T-cell (primary cell): ENCODE data around the gene TBXT. TPM values are rescaled to one million over a fixed set of nuclear protein-coding genes. Genes with fewer than 3 reads are reported as not detected.

ENCODE experiments used
- ATAC-seq, 4 experiments: fragments of 200-7000 bp in 3 of 4; fragments of 150-1000 bp in 1 of 4; cut with Tn5 transposase; replicated peaks in 1 of 4; 1 replicate in 3 of 4; 2 replicates in 1 of 4; pipeline ENCODE4 v1.10.0; 2021; ENCODE audit warnings: moderate library complexity in 3 of 4, mild to moderate bottlenecking in 2 of 4, moderate number of reproducible peaks in 1 of 4
- CTCF ChIA-PET, 2 donors: fragments of 300-600 bp; sonication (Branson Sonifier 250); formaldehyde crosslinking; loops; one replicate each; lab custom pipeline; 2022; ENCODE audit warnings: antibody characterized with exemption in 2 of 2; lab: Charles Lee
- POLR2A ChIA-PET, 2 donors: fragments of 300-600 bp; sonication (Branson Sonifier 250); formaldehyde crosslinking; loops; one replicate each; lab custom pipeline; 2022; ENCODE audit warnings: antibody characterized with exemption in 2 of 2; lab: Charles Lee
- DNase-seq, 35 experiments: peaks; one replicate each; pipeline versions ENCODE4 v3.0.0 to v3.0.0-alpha.2; 2013 to 2023
- H3K27ac ChIP-seq: one replicate; pipeline ENCODE4 v1.5.1; 2013; ENCODE audit warnings: low read length
- H3K27me3 ChIP-seq, 2 experiments: replicated peaks in 1 of 2; 1 replicate in 1 of 2; 2 replicates in 1 of 2; pipeline versions ENCODE4 v1.6.1 to v1.7.0; 2013; ENCODE audit warnings: low read length in 1 of 2, mixed read lengths in 1 of 2; ENCODE audit not compliant: control insufficient read depth in 2 of 2, insufficient read depth in 2 of 2; ENCODE audit errors: extremely low read depth in 1 of 2
- H3K36me3 ChIP-seq, 2 donors: 1 replicate in 1 of 2; 2 replicates in 1 of 2; pipeline versions ENCODE4 v1.6.1 to v1.7.0; 2013; ENCODE audit warnings: low read length in 1 of 2; ENCODE audit not compliant: control insufficient read depth in 2 of 2, insufficient read depth in 1 of 2; ENCODE audit errors: extremely low read depth in 1 of 2
- H3K4me1 ChIP-seq, 2 experiments: 1 replicate in 1 of 2; 2 replicates in 1 of 2; pipeline versions ENCODE4 v1.6.1 to v1.7.0; 2013; ENCODE audit warnings: low read length in 2 of 2, mixed read lengths in 1 of 2; ENCODE audit not compliant: insufficient read depth in 2 of 2, control insufficient read depth in 1 of 2; ENCODE audit errors: extremely low read depth in 1 of 2
- H3K4me3 ChIP-seq, 2 donors: 1 replicate in 1 of 2; 2 replicates in 1 of 2; pipeline versions ENCODE4 v1.5.1 to v1.7.0; 2013; ENCODE audit warnings: mild to moderate bottlenecking in 2 of 2, low read length in 1 of 2, moderate library complexity in 1 of 2; ENCODE audit not compliant: control insufficient read depth in 1 of 2; ENCODE audit errors: extremely low read depth in 1 of 2
- H3K9me3 ChIP-seq: 2 replicates; pipeline ENCODE4 v1.7.0; 2013
- H3K27ac Mint-ChIP-seq, 2 donors: one replicate each; pipeline ENCODE4 v1.8.0; 2020 to 2021; ENCODE audit warnings: mild to moderate bottlenecking in 2 of 2, mixed read lengths in 2 of 2
- H3K27me3 Mint-ChIP-seq, 2 donors: one replicate each; pipeline ENCODE4 v1.8.0; 2021 to 2022; ENCODE audit warnings: mixed read lengths in 2 of 2
- H3K36me3 Mint-ChIP-seq: one replicate; pipeline ENCODE4 v1.8.0; 2021; ENCODE audit warnings: mixed read lengths
- H3K4me1 Mint-ChIP-seq, 3 donors: one replicate each; pipeline ENCODE4 v1.8.0; 2020 to 2022; ENCODE audit warnings: mixed read lengths in 3 of 3, mild to moderate bottlenecking in 1 of 3
- H3K4me3 Mint-ChIP-seq, 3 donors: one replicate each; pipeline ENCODE4 v1.8.0; 2020 to 2022; ENCODE audit warnings: mild to moderate bottlenecking in 3 of 3, mixed read lengths in 3 of 3, moderate library complexity in 3 of 3
- H3K9me3 Mint-ChIP-seq, 3 donors: one replicate each; pipeline ENCODE4 v1.8.0; 2020 to 2022; ENCODE audit warnings: mixed read lengths in 3 of 3
- WGBS: methylation state at CpG from one replicate; pipeline ENCODE4 v1.1.5; 2013; ENCODE audit warnings: missing lambda C conversion rate; ENCODE audit not compliant: insufficient coverage; 5-methylcytosine and 5-hydroxymethylcytosine counted together
- total RNA-seq, 35 experiments: library from RNA in 6 of 35; stranded (reverse) in 6 of 35; fragments of 120-200 nt in 1 of 35; gene quantifications; one replicate each; pipeline versions ENCODE4 v1.2.1 to v1.2.4 and lab custom pipeline; 2013 to 2026

TBXT gene
- total RNA-seq, 5 donors from 2014 or later (not counting 1 experiment from before 2014, with no cell fraction given): not detected

- CTCF ChIA-PET: no interaction called here
- Histone ChIP-seq H3K36me3 (no peaks in the 10 kb centered on the region), H3K9me3 (no peaks in the 10 kb centered on the region), H3K27me3 (peaks cover 0 to 31% of the 10 kb centered on the region in 2 experiments), H3K4me3 (no peak overlapping the region), H3K4me1 (no peaks in the 10 kb centered on the region), H3K27ac (no peak overlapping the region)
- no CpG with 5 or more reads among the region's 7 CpGs for WGBS
- DNase-seq (no peak), ATAC-seq (no peak)
- Mint-ChIP-seq H3K27ac (no peak overlapping the region), H3K4me1 (no peaks in the 10 kb centered on the region), H3K27me3 (peaks cover 4 to 37% of the 10 kb centered on the region in 2 donors), H3K36me3 (no peaks in the 10 kb centered on the region), H3K4me3 (no peak overlapping the region), H3K9me3 (peaks cover 2 to 4% (median 3%) of the 10 kb centered on the region in 3 donors)
- POLR2A ChIA-PET: no interaction called here
Observed at GRCh38 chr6:166156942-166157341, 10.7 kb downstream of the TBXT start.

- no peak for DNase-seq
- Mint-ChIP-seq H3K4me3 (no peak overlapping the region), H3K27me3 (peaks cover 0 to 26% of the 10 kb centered on the region in 2 donors), H3K9me3 (peaks cover 5 to 20% (median 6%) of the 10 kb centered on the region in 3 donors), H3K36me3 (peaks cover 3% of the 10 kb centered on the region), H3K4me1 (no peaks in the 10 kb centered on the region), H3K27ac (no peak overlapping the region)
- ChIA-PET CTCF (no interaction called here), POLR2A (no interaction called here)
- no peak for ATAC-seq
- peaks cover 0 to 36% of the 10 kb centered on the region in 2 experiments for H3K27me3 ChIP-seq
- no peak overlapping the region for H3K4me3 ChIP-seq
- H3K9me3 ChIP-seq: no peaks in the 10 kb centered on the region
- H3K4me1 ChIP-seq: no peaks in the 10 kb centered on the region
- WGBS: 71% methylated on average over 3 of the region's 5 CpGs
- no peak overlapping the region for H3K27ac ChIP-seq
- H3K36me3 ChIP-seq: no peaks in the 10 kb centered on the region
Observed at GRCh38 chr6:166153966-166154365, 13.7 kb downstream of the TBXT start.

- Mint-ChIP-seq H3K36me3 (peaks cover 3% of the 10 kb centered on the region), H3K4me3 (no peak overlapping the region), H3K4me1 (no peaks in the 10 kb centered on the region), H3K27me3 (peaks cover 0 to 29% of the 10 kb centered on the region in 2 donors), H3K9me3 (peaks cover 5 to 20% (median 6%) of the 10 kb centered on the region in 3 donors), H3K27ac (no peak overlapping the region)
- H3K27me3 ChIP-seq: peaks cover 0 to 32% of the 10 kb centered on the region in 2 experiments
- WGBS: no CpG with 5 or more reads among the region's 3 CpGs
- H3K4me1 ChIP-seq: no peaks in the 10 kb centered on the region
- ATAC-seq (no peak), DNase-seq (no peak)
- no peaks in the 10 kb centered on the region for H3K9me3 ChIP-seq
- no peak overlapping the region for H3K4me3 ChIP-seq
- H3K36me3 ChIP-seq: no peaks in the 10 kb centered on the region
- ChIA-PET CTCF (no interaction called here), POLR2A (no interaction called here)
- no peak overlapping the region for H3K27ac ChIP-seq
Observed at GRCh38 chr6:166152660-166153059, 15.0 kb downstream of the TBXT start.

DNA sequence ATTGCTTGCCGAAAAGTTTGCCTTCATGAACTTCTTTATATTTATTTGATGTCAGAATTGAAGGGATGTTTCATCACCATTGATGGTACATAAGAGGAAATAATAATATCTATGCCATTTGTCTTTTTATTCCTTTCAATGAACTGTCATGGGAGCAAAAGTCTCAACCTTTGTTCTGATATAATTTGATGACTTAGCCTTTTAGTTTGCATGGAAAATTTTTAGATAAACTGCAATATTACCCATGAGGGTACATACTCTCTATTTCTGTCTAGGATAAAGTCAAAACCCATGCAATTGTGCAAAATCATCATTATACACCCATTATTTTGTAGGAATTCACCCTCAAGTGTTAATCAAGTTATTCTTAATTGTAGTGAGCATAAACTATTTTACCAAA, 15.9 kb downstream of the TBXT start:
- no peak overlapping the region for H3K4me3 ChIP-seq
- Mint-ChIP-seq H3K9me3 (peaks cover 5 to 20% (median 6%) of the 10 kb centered on the region in 3 donors), H3K4me1 (no peaks in the 10 kb centered on the region), H3K27ac (no peak overlapping the region), H3K36me3 (peaks cover 3% of the 10 kb centered on the region), H3K4me3 (no peak overlapping the region), H3K27me3 (peaks cover 0 to 26% of the 10 kb centered on the region in 2 donors)
- no peak for DNase-seq
- no CpG with 5 or more reads among the region's 1 CpG for WGBS
- no peaks in the 10 kb centered on the region for H3K36me3 ChIP-seq
- no peaks in the 10 kb centered on the region for H3K4me1 ChIP-seq
- ATAC-seq: no peak
- ChIA-PET CTCF (no interaction called here), POLR2A (no interaction called here)
- H3K27ac ChIP-seq: no peak overlapping the region
- no peaks in the 10 kb centered on the region for H3K9me3 ChIP-seq
- peaks cover 0 to 32% of the 10 kb centered on the region in 2 experiments for H3K27me3 ChIP-seq

DNA sequence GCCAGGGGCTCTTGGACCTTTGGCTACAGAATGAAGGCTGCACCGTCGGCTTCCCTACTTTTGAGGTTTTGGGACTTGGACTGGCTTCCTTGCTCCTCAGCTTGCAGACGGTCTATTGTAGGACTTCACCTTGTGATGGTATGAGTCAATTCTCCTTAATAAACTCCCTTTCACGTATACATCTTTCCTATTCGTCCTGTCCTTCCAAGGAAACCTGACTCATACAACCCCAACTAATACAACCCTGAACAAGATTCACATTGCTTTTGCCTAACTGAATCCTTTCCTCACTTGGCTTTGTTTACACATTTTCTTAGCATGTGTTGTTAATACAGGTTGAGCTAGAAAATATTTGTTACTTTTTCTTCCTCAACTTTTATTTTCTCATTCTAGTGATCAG, 21.9 kb downstream of the TBXT start:
- H3K4me1 ChIP-seq: no peaks in the 10 kb centered on the region
- no peak for DNase-seq
- no peak for ATAC-seq
- H3K9me3 ChIP-seq: no peaks in the 10 kb centered on the region
- no CpG with 5 or more reads among the region's 5 CpGs for WGBS
- no peak overlapping the region for H3K27ac ChIP-seq
- H3K36me3 ChIP-seq: no peaks in the 10 kb centered on the region
- POLR2A ChIA-PET: no interaction called here
- H3K36me3 Mint-ChIP-seq: no peaks in the 10 kb centered on the region
- H3K4me1 Mint-ChIP-seq: no peaks in the 10 kb centered on the region
- H3K27me3 ChIP-seq: peaks cover 0 to 21% of the 10 kb centered on the region in 2 experiments
- H3K27ac Mint-ChIP-seq: no peak overlapping the region
- H3K9me3 Mint-ChIP-seq: peaks cover 0 to 8% (median 0%) of the 10 kb centered on the region in 3 donors
- CTCF ChIA-PET: no interaction called here
- no peak overlapping the region for H3K4me3 Mint-ChIP-seq
- no peak overlapping the region for H3K4me3 ChIP-seq
- peaks cover 23 to 25% of the 10 kb centered on the region in 2 donors for H3K27me3 Mint-ChIP-seq

DNA sequence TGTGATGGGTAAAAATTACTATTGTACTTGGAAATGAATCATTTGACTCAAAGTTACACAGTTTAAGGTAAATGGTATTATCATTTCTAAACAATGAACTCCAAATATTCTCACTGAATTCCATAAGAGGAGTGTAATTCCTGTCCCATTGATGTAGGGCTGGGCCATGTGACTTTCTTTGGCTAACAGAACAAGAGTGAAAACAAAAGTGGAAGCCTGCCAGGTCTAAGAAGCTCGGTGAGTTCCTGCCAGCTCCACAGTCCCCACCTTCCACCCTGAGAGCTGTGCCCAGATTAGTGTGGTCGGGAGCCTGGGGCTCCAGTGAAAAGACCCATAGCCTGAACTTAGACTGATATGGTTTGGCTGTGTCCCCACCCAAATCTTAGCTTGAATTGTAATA, 24.6 kb downstream of the TBXT start:
- POLR2A ChIA-PET: no interaction called here
- Mint-ChIP-seq H3K9me3 (no peaks in the 10 kb centered on the region), H3K27me3 (peaks cover 16 to 33% of the 10 kb centered on the region in 2 donors), H3K27ac (no peak overlapping the region), H3K4me3 (no peak overlapping the region), H3K4me1 (no peaks in the 10 kb centered on the region), H3K36me3 (no peaks in the 10 kb centered on the region)
- Histone ChIP-seq H3K27ac (no peak overlapping the region), H3K4me3 (no peak overlapping the region), H3K27me3 (peaks cover 0 to 10% of the 10 kb centered on the region in 2 experiments), H3K9me3 (no peaks in the 10 kb centered on the region), H3K36me3 (no peaks in the 10 kb centered on the region), H3K4me1 (no peaks in the 10 kb centered on the region)
- CTCF ChIA-PET: interaction anchor here in 1 of 2 donors (0.5 kb wide), 1 partner anchor 25 kb away, joined by 11 read pairs; no protein-coding TSS in a partner anchor
- WGBS: 0% methylated on average over 1 of the region's 2 CpGs
- ATAC-seq: no peak
- no peak for DNase-seq
